ENCODE data around the gene TSGA10IP.

GRCh38 chr11:65917077-65917433, 28.2 kb upstream of the TSGA10IP start:
- TF ChIP-seq CTCF (IDR thresholded peaks at IDR 0.05; ENCODE audit: low read depth, low read length, poor library complexity, severe bottlenecking), result no peak
- TF ChIP-seq EZH2phosphoT487 (IDR thresholded peaks at IDR 0.05; ENCODE audit: borderline replicate concordance, low read length), result no peak
